Spleen (tissue), 7 donors: Measurements from ENCODE around the gene PHTF2.

ENCODE experiments used
- CTCF ChIP-seq, 11 experiments: fragments of 200-600 bp in 7 of 11; fragments of 450-650 bp in 4 of 11; sonication (generic) in 4 of 11; IDR thresholded peaks in 8 of 11; conservative IDR thresholded peaks in 3 of 11; 1 replicate in 7 of 11; 2 replicates in 4 of 11; pipeline versions ENCODE4 v1.4.0 to v1.8.0; 2016 to 2021; ENCODE audit warnings: antibody characterized with exemption in 11 of 11, inconsistent platforms in 4 of 11, mild to moderate bottlenecking in 1 of 11
- POLR2AphosphoS5 ChIP-seq, 3 donors: sonication (generic); formaldehyde crosslinking; IDR thresholded peaks; one replicate each; pipeline ENCODE4 v1.5.1; 2017; ENCODE audit warnings: antibody characterized with exemption in 3 of 3
- donor health status: DM: no; HTN: no; CAD: no; lungs with moderate emphysema.
- donor health status: DM: no; HTN: no; CAD: no.
- donor health status: DM: no; HTN: no; CAD: no.

- TF ChIP-seq CTCF (IDR thresholded peaks at IDR 0.05 in 8 of 11, conservative IDR thresholded peaks at IDR 0.05 in 3 of 11), result peak in 10 of 11 experiments; percentile 7 to 68 (median 48)
- TF ChIP-seq POLR2AphosphoS5 (IDR thresholded peaks at IDR 0.05), result peak; percentile 93 to 97 (median 96)
Observed at GRCh38 chr7:77798394-77799077, at the start of gene PHTF2, which contains the start of gene TMEM60.
